ENCODE data around the gene AMOTL1.

AMOTL1 gene

GRCh38 chr11:94826415-94826814, 58.3 kb downstream of the AMOTL1 start:
- TF ChIP-seq GATA2 (IDR thresholded peaks at IDR 0.05; ENCODE audit: low read depth, low read length) (no peak), GATA3 (IDR thresholded peaks at IDR 0.05; ENCODE audit: low read depth, low read length) (no peak)

GRCh38 chr11:94828088-94828487, 59.9 kb downstream of the AMOTL1 start:
- no peak for TF ChIP-seq GATA2 (IDR thresholded peaks at IDR 0.05; ENCODE audit: low read depth, low read length)
- TF ChIP-seq GATA3 (IDR thresholded peaks at IDR 0.05; ENCODE audit: low read depth, low read length): no peak

- TF ChIP-seq GATA2 (IDR thresholded peaks at IDR 0.05; ENCODE audit: low read depth, low read length) (no peak), GATA3 (IDR thresholded peaks at IDR 0.05; ENCODE audit: low read depth, low read length) (no peak)
These were observed 62.8 kb downstream of the AMOTL1 start for GRCh38 chr11:94830722-94831510.

- no peak for TF ChIP-seq GATA2 (IDR thresholded peaks at IDR 0.05; ENCODE audit: low read depth, low read length)
- no peak for TF ChIP-seq GATA3 (IDR thresholded peaks at IDR 0.05; ENCODE audit: low read depth, low read length)
These were observed 63.4 kb downstream of the AMOTL1 start for GRCh38 chr11:94831529-94831928.

- TF ChIP-seq GATA2 (IDR thresholded peaks at IDR 0.05; ENCODE audit: low read depth, low read length) (no peak), GATA3 (IDR thresholded peaks at IDR 0.05; ENCODE audit: low read depth, low read length) (no peak)
These were observed 64.6 kb downstream of the AMOTL1 start for GRCh38 chr11:94832604-94833235.

- TF ChIP-seq GATA2 (IDR thresholded peaks at IDR 0.05; ENCODE audit: low read depth, low read length) (no peak), GATA3 (IDR thresholded peaks at IDR 0.05; ENCODE audit: low read depth, low read length) (no peak)
These were observed 66.9 kb downstream of the AMOTL1 start for GRCh38 chr11:94834911-94835593.

- TF ChIP-seq GATA3 (IDR thresholded peaks at IDR 0.05; ENCODE audit: low read depth, low read length): no peak
- no peak for TF ChIP-seq GATA2 (IDR thresholded peaks at IDR 0.05; ENCODE audit: low read depth, low read length)
These were observed 67.4 kb downstream of the AMOTL1 start for GRCh38 chr11:94835594-94835927.

GRCh38 chr11:94837317-94837716, 69.2 kb downstream of the AMOTL1 start:
- TF ChIP-seq GATA3 (IDR thresholded peaks at IDR 0.05; ENCODE audit: low read depth, low read length) (no peak), GATA2 (IDR thresholded peaks at IDR 0.05; ENCODE audit: low read depth, low read length) (no peak)

- TF ChIP-seq GATA2 (IDR thresholded peaks at IDR 0.05; ENCODE audit: low read depth, low read length) (no peak), GATA3 (IDR thresholded peaks at IDR 0.05; ENCODE audit: low read depth, low read length) (no peak)
These were observed 70.0 kb downstream of the AMOTL1 start for GRCh38 chr11:94838027-94838731.

GRCh38 chr11:94840209-94840608, 72.1 kb downstream of the AMOTL1 start:
- TF ChIP-seq GATA3 (IDR thresholded peaks at IDR 0.05; ENCODE audit: low read depth, low read length): no peak
- TF ChIP-seq GATA2 (IDR thresholded peaks at IDR 0.05; ENCODE audit: low read depth, low read length): no peak

- TF ChIP-seq GATA3 (IDR thresholded peaks at IDR 0.05; ENCODE audit: low read depth, low read length): no peak
- TF ChIP-seq GATA2 (IDR thresholded peaks at IDR 0.05; ENCODE audit: low read depth, low read length): no peak
These were observed 75.9 kb downstream of the AMOTL1 start for GRCh38 chr11:94844031-94844430.

GRCh38 chr11:94845622-94846021, 77.5 kb downstream of the AMOTL1 start:
- TF ChIP-seq GATA3 (IDR thresholded peaks at IDR 0.05; ENCODE audit: low read depth, low read length): no peak
- no peak for TF ChIP-seq GATA2 (IDR thresholded peaks at IDR 0.05; ENCODE audit: low read depth, low read length)

- TF ChIP-seq GATA3 (IDR thresholded peaks at IDR 0.05; ENCODE audit: low read depth, low read length): no peak
- no peak for TF ChIP-seq GATA2 (IDR thresholded peaks at IDR 0.05; ENCODE audit: low read depth, low read length)
These were observed 81.7 kb downstream of the AMOTL1 start for GRCh38 chr11:94849839-94850238.

Data from SH-SY5Y (cell line).